GM12865 (cell line): ENCODE data around the gene NEDD4L.

Experiments
- DNase-seq: peaks from one replicate; pipeline ENCODE4 v3.0.0; 2010; ENCODE audit warnings: low read depth
- H3K4me3 ChIP-seq: 2 replicates; pipeline ENCODE4 v1.5.1; 2011; ENCODE audit warnings: mild to moderate bottlenecking, low read depth, low read length, control low read depth
- CTCF ChIP-seq: IDR thresholded peaks from 2 replicates; pipeline ENCODE4 v1.5.1; 2011; ENCODE audit warnings: low read length, control low read depth, low read depth, inconsistent platforms; ENCODE audit not compliant: insufficient read depth; ENCODE audit errors: missing control alignments

Gene NEDD4L

GRCh38 chr18:58227361-58227930 lies 183.4 kb downstream of the NEDD4L start:
- no peak for DNase-seq
- no peak overlapping the region for H3K4me3 ChIP-seq
- TF ChIP-seq CTCF = no peak

- TF ChIP-seq CTCF = no peak
- no peak overlapping the region for H3K4me3 ChIP-seq
- DNase-seq = no peak
Observed at GRCh38 chr18:58228176-58228575, 184.2 kb downstream of the NEDD4L start.

GRCh38 chr18:58228762-58229161 lies 184.7 kb downstream of the NEDD4L start:
- no peak overlapping the region for H3K4me3 ChIP-seq
- DNase-seq = no peak
- no peak for TF ChIP-seq CTCF

GRCh38 chr18:58229162-58229561 lies 185.1 kb downstream of the NEDD4L start:
- no peak for DNase-seq
- no peak for TF ChIP-seq CTCF
- no peak overlapping the region for H3K4me3 ChIP-seq

- H3K4me3 ChIP-seq = no peak overlapping the region
- DNase-seq = peak; percentile 51
- no peak for TF ChIP-seq CTCF
Observed at GRCh38 chr18:58230438-58231179, 186.6 kb downstream of the NEDD4L start.

GRCh38 chr18:58231930-58232329 lies 187.9 kb downstream of the NEDD4L start:
- peak; percentile 22 for TF ChIP-seq CTCF
- H3K4me3 ChIP-seq = no peak overlapping the region
- no peak for DNase-seq

- DNase-seq = no peak
- no peak for TF ChIP-seq CTCF
- H3K4me3 ChIP-seq = no peak overlapping the region
Observed at GRCh38 chr18:58232668-58233067, 188.6 kb downstream of the NEDD4L start.
